Liver (tissue), 9 donors: ENCODE measurements around the gene TNFAIP8. TPM values are rescaled to one million over a fixed set of nuclear protein-coding genes. Genes with fewer than 3 reads are reported as not detected.

Experiments used
- DNase-seq: peaks from one replicate; pipeline ENCODE4 v3.0.0-alpha.2; 2017; ENCODE audit warnings: low spot score
- H3K27ac ChIP-seq, 2 donors: one replicate each; pipeline ENCODE4 v1.7.0; 2013; ENCODE audit warnings: inconsistent platforms in 2 of 2, low read length in 2 of 2, control low read depth in 1 of 2, low read depth in 1 of 2, mild to moderate bottlenecking in 1 of 2
- H3K27me3 ChIP-seq, 4 donors: one replicate each; pipeline versions ENCODE4 v1.6.1 to v1.7.0; 2013; ENCODE audit warnings: low read length in 3 of 4, inconsistent platforms in 1 of 4, mild to moderate bottlenecking in 1 of 4, moderate library complexity in 1 of 4; ENCODE audit not compliant: control insufficient read depth in 4 of 4, insufficient read depth in 4 of 4
- H3K36me3 ChIP-seq, 4 donors: one replicate each; pipeline versions ENCODE4 v1.6.1 to v1.7.0; 2013; ENCODE audit warnings: low read length in 3 of 4, mild to moderate bottlenecking in 3 of 4, low read depth in 1 of 4, moderate library complexity in 1 of 4; ENCODE audit not compliant: control insufficient read depth in 4 of 4, insufficient read depth in 3 of 4
- H3K4me1 ChIP-seq, 4 donors: one replicate each; pipeline versions ENCODE4 v1.6.1 to v1.7.0; 2013; ENCODE audit warnings: low read length in 3 of 4, mild to moderate bottlenecking in 3 of 4, moderate library complexity in 1 of 4; ENCODE audit not compliant: control insufficient read depth in 4 of 4, insufficient read depth in 4 of 4
- H3K4me3 ChIP-seq, 3 donors: one replicate each; pipeline versions ENCODE4 v1.6.1 to v1.7.0; 2013; ENCODE audit warnings: low read length in 3 of 3, control low read depth in 1 of 3, low read depth in 1 of 3, mild to moderate bottlenecking in 1 of 3
- H3K9ac ChIP-seq, 2 donors: one replicate each; pipeline ENCODE4 v1.7.0; 2013; ENCODE audit warnings: low read length in 2 of 2, mild to moderate bottlenecking in 2 of 2, moderate library complexity in 2 of 2, control low read depth in 1 of 2, low read depth in 1 of 2
- H3K9me3 ChIP-seq, 4 donors: one replicate each; pipeline versions ENCODE4 v1.6.1 to v1.7.0; 2013; ENCODE audit warnings: low read length in 3 of 4; ENCODE audit not compliant: control insufficient read depth in 4 of 4
- CTCF ChIP-seq: fragments of 150-350 bp; IDR thresholded peaks from 2 replicates; pipeline ENCODE4 v1.5.1; 2017; ENCODE audit warnings: improper control_type of control experiment, low read depth, low read length; ENCODE audit not compliant: missing input control
- EGR1 ChIP-seq, 2 donors: IDR thresholded peaks; 2 replicates each; pipeline ENCODE4 v1.6.1; 2016 to 2018; ENCODE audit warnings: antibody characterized with exemption in 2 of 2, low read depth in 2 of 2
- FOXA1 ChIP-seq: IDR thresholded peaks from 2 replicates; pipeline ENCODE4 v1.6.1; 2016; ENCODE audit warnings: antibody characterized with exemption
- FOXA2 ChIP-seq: IDR thresholded peaks from 2 replicates; pipeline ENCODE4 v1.6.1; 2016; ENCODE audit warnings: antibody characterized with exemption
- GABPA ChIP-seq, 2 donors: IDR thresholded peaks in 1 of 2; conservative IDR thresholded peaks in 1 of 2; 2 replicates each; pipeline ENCODE4 v1.6.1; 2016; ENCODE audit warnings: antibody characterized with exemption in 2 of 2, mild to moderate bottlenecking in 1 of 2, moderate library complexity in 1 of 2
- HNF4A ChIP-seq, 2 donors: conservative IDR thresholded peaks; 2 replicates each; pipeline ENCODE4 v1.6.1; 2016; ENCODE audit warnings: antibody characterized with exemption in 2 of 2, mild to moderate bottlenecking in 2 of 2
- HNF4G ChIP-seq: IDR thresholded peaks from 2 replicates; pipeline ENCODE4 v1.6.1; 2016; ENCODE audit warnings: antibody characterized with exemption
- JUND ChIP-seq, 2 donors: IDR thresholded peaks; 2 replicates each; pipeline ENCODE4 v1.6.1; 2016; ENCODE audit warnings: antibody characterized with exemption in 2 of 2
- NR2F2 ChIP-seq: IDR thresholded peaks from 2 replicates; pipeline ENCODE4 v1.6.1; 2016; ENCODE audit warnings: antibody characterized with exemption
- RAD21 ChIP-seq, 2 donors: IDR thresholded peaks; 2 replicates each; pipeline ENCODE4 v1.6.1; 2016; ENCODE audit warnings: antibody characterized with exemption in 2 of 2, mild to moderate bottlenecking in 2 of 2
- RXRA ChIP-seq, 2 donors: IDR thresholded peaks; 2 replicates each; pipeline ENCODE4 v1.6.1; 2017 to 2018; ENCODE audit warnings: antibody characterized with exemption in 2 of 2, mild to moderate bottlenecking in 1 of 2
- SP1 ChIP-seq: IDR thresholded peaks from 2 replicates; pipeline ENCODE4 v1.6.1; 2018; ENCODE audit warnings: antibody characterized with exemption, mild to moderate bottlenecking
- TAF1 ChIP-seq: conservative IDR thresholded peaks from 2 replicates; pipeline ENCODE4 v1.6.1; 2016; ENCODE audit warnings: antibody characterized with exemption, mild to moderate bottlenecking
- YY1 ChIP-seq: IDR thresholded peaks from 2 replicates; pipeline ENCODE4 v1.6.1; 2016; ENCODE audit warnings: antibody characterized with exemption, mild to moderate bottlenecking
- ZBTB33 ChIP-seq: IDR thresholded peaks from 2 replicates; pipeline ENCODE4 v1.6.1; 2016; ENCODE audit warnings: antibody characterized with exemption
- WGBS: extraction: QIAGEN DNeasy Blood & Tissue Kit; methylation state at CpG from one replicate; pipeline ENCODE4 v1.1.7; 2013; 5-methylcytosine and 5-hydroxymethylcytosine counted together
- polyA plus RNA-seq, 2 donors: library from polyadenylated mRNA; stranded (reverse) in 1 of 2; unstranded in 1 of 2; fragments of 200-250 nt in 1 of 2; fragments of >200 nt in 1 of 2; fragmentation: Nextera tagmentation in 1 of 2; extraction: Ambion mirVana in 1 of 2; gene quantifications; one replicate each; pipeline versions ENCODE4 v1.2.1 to v1.2.3, GENCODE V29; 2013 to 2015
- total RNA-seq, 2 donors: library from RNA; depleted of rRNA; stranded (reverse); fragments of >200 nt; gene quantifications; one replicate each; pipeline ENCODE4 v1.2.3, GENCODE V29; 2014
- TF ChIP-seq, protein P1 (sequence below): IDR thresholded peaks from 2 replicates; pipeline ENCODE4 v1.6.1; 2016; ENCODE audit warnings: antibody characterized with exemption
- TF ChIP-seq, protein P2 (sequence below): IDR thresholded peaks from 2 replicates; pipeline ENCODE4 v1.6.1; 2016; ENCODE audit warnings: antibody characterized with exemption
- TF ChIP-seq, protein P3 (sequence below): IDR thresholded peaks from 2 replicates; pipeline ENCODE4 v1.6.1; 2016; ENCODE audit warnings: antibody characterized with exemption, mild to moderate bottlenecking
- donor health status: healthy.
- donor health status: healthy.
- donor health status: healthy.
- donor health status: healthy.
- donor health status: healthy.

TNFAIP8 gene
- total and polyA plus RNA-seq, 4 donors, result 2.6 to 28.6 (median 4.4) TPM

DNA sequence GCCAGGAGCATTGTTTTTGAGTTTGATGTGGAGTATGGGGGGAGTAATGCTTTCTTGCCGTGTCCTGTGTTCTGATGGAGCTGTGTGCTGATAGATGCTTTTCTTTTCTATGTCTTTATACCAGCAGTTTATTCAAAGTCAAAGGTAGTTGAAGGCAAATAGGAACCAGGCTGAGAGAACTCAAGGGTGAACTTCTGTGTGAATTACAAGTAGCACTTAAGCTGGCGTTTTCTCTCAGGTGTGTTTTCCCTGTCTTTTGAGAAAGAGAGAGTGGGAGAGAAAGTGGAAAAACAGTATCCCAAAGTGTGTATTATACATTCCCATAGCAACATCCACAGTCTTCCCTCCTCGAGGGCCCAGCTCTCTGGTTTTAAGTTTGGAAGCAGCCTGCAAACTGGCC, 1.5 kb downstream of the TNFAIP8 start (continued):
- no peak for TF ChIP-seq CTCF
- no peak for TF ChIP-seq SP1
- no peak for TF ChIP-seq HNF4A (conservative IDR thresholded peaks at IDR 0.05)
- TF ChIP-seq, protein P1, sequence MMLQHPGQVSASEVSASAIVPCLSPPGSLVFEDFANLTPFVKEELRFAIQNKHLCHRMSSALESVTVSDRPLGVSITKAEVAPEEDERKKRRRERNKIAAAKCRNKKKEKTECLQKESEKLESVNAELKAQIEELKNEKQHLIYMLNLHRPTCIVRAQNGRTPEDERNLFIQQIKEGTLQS, result no peak

DNA sequence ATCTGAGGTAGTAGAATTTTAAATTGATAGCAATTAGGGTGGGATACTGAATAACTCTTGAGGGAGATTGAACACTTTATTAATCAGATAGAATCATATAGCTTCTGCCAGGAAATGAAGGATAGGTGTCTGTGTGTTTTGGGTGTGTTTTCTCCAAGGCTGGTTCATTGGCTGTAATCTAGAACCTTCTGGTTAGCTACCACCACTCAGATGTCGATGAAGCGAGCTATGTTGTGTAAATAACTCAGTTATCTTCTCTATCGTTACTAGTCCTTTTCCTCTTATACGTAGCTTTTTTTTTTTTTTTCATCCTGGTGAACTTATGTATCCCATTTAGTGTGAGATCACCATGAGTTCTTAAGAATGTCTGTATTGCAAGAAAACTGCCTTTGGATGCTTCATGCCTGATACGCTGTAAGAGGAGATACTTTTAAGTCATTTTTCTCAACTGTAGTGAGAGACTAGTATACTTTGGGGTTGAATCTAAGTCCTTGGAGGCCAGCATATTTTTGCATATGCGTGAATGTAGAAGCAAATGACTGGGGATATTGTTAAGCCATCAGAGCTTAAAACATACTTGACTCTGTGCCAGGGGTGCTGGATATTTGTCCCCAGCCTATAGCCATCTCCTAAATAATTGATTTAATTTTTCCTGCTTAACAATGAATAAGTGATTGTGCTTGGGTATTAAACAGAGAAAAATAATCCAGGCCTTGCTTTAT, 2.1 kb downstream of the TNFAIP8 start:
- Histone ChIP-seq H3K4me1 (peaks cover 0 to 5% (median 1%) of the 10 kb centered on the region in 4 donors), H3K27ac (no peak overlapping the region), H3K27me3 (no peaks in the 10 kb centered on the region), H3K9me3 (no peaks in the 10 kb centered on the region), H3K9ac (no peak overlapping the region), H3K4me3 (no peak overlapping the region), H3K36me3 (no peaks in the 10 kb centered on the region)
- TF ChIP-seq HNF4A (conservative IDR thresholded peaks at IDR 0.05), result no peak
- TF ChIP-seq FOXA2, result no peak
- no peak for TF ChIP-seq HNF4G
- no peak for TF ChIP-seq EGR1 (IDR thresholded peaks at IDR 0.05; ENCODE audit: low read depth in 2 of 2)
- TF ChIP-seq NR2F2, result no peak
- TF ChIP-seq RXRA (IDR thresholded peaks at IDR 0.05), result no peak
- no peak for TF ChIP-seq TAF1
- TF ChIP-seq, protein P1, result no peak
- no peak for TF ChIP-seq GABPA (IDR thresholded peaks at IDR 0.05 in 1 of 2, conservative IDR thresholded peaks at IDR 0.05 in 1 of 2)
- no peak for TF ChIP-seq YY1
- TF ChIP-seq ZBTB33, result no peak
- no peak for TF ChIP-seq SP1
- TF ChIP-seq, protein P2, sequence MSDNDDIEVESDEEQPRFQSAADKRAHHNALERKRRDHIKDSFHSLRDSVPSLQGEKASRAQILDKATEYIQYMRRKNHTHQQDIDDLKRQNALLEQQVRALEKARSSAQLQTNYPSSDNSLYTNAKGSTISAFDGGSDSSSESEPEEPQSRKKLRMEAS, result no peak
- TF ChIP-seq, protein P3, sequence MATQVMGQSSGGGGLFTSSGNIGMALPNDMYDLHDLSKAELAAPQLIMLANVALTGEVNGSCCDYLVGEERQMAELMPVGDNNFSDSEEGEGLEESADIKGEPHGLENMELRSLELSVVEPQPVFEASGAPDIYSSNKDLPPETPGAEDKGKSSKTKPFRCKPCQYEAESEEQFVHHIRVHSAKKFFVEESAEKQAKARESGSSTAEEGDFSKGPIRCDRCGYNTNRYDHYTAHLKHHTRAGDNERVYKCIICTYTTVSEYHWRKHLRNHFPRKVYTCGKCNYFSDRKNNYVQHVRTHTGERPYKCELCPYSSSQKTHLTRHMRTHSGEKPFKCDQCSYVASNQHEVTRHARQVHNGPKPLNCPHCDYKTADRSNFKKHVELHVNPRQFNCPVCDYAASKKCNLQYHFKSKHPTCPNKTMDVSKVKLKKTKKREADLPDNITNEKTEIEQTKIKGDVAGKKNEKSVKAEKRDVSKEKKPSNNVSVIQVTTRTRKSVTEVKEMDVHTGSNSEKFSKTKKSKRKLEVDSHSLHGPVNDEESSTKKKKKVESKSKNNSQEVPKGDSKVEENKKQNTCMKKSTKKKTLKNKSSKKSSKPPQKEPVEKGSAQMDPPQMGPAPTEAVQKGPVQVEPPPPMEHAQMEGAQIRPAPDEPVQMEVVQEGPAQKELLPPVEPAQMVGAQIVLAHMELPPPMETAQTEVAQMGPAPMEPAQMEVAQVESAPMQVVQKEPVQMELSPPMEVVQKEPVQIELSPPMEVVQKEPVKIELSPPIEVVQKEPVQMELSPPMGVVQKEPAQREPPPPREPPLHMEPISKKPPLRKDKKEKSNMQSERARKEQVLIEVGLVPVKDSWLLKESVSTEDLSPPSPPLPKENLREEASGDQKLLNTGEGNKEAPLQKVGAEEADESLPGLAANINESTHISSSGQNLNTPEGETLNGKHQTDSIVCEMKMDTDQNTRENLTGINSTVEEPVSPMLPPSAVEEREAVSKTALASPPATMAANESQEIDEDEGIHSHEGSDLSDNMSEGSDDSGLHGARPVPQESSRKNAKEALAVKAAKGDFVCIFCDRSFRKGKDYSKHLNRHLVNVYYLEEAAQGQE, result no peak
- TF ChIP-seq JUND (IDR thresholded peaks at IDR 0.05), result no peak
- TF ChIP-seq RAD21 (IDR thresholded peaks at IDR 0.05), result no peak
- no peak for TF ChIP-seq CTCF
- no peak for TF ChIP-seq FOXA1
- 92% methylated on average over 6 of the region's 6 CpGs for WGBS
- DNase-seq, result no peak
